Mesenchymal stem cell (in vitro differentiated cells and primary cell): ENCODE results near the gene LIPM.

ENCODE experiments used
- DNase-seq: peaks from one replicate; pipeline ENCODE4 v3.0.0-alpha.2; 2013
- H2AFZ ChIP-seq: one replicate; pipeline ENCODE4 v1.6.1; 2013; ENCODE audit warnings: low read depth, mild to moderate bottlenecking, control low read depth, inconsistent platforms, low read length, moderate library complexity
- H2AK5ac ChIP-seq: 2 replicates; pipeline ENCODE4 v1.6.1; 2013; ENCODE audit warnings: low read length, moderate library complexity, mild to moderate bottlenecking, inconsistent platforms; ENCODE audit not compliant: severe bottlenecking
- H2BK120ac ChIP-seq: one replicate; pipeline ENCODE4 v1.6.1; 2013; ENCODE audit warnings: low read depth, mild to moderate bottlenecking, inconsistent platforms, low read length, moderate library complexity
- H2BK12ac ChIP-seq, 2 experiments: one replicate each; pipeline ENCODE4 v1.6.1; 2013; ENCODE audit warnings: inconsistent platforms in 2 of 2, low read length in 2 of 2, mild to moderate bottlenecking in 2 of 2, moderate library complexity in 2 of 2, control low read depth in 1 of 2
- H2BK15ac ChIP-seq: one replicate; pipeline ENCODE4 v1.6.1; 2013; ENCODE audit warnings: mild to moderate bottlenecking, low read depth, inconsistent platforms; ENCODE audit not compliant: poor library complexity, severe bottlenecking
- H2BK5ac ChIP-seq: 2 replicates; pipeline ENCODE4 v1.6.1; 2013; ENCODE audit warnings: low read depth, mild to moderate bottlenecking, low read length, control low read depth, inconsistent platforms; ENCODE audit not compliant: poor library complexity, severe bottlenecking
- H3K14ac ChIP-seq, 2 experiments: one replicate each; pipeline ENCODE4 v1.6.1; 2013; ENCODE audit warnings: inconsistent platforms in 2 of 2, low read length in 2 of 2, control low read depth in 1 of 2, mild to moderate bottlenecking in 1 of 2, moderate library complexity in 1 of 2
- H3K18ac ChIP-seq, 2 experiments: one replicate each; pipeline ENCODE4 v1.6.1; 2013; ENCODE audit warnings: inconsistent platforms in 2 of 2, low read length in 2 of 2, control low read depth in 1 of 2, low read depth in 1 of 2, mild to moderate bottlenecking in 1 of 2
- H3K23ac ChIP-seq, 2 experiments: one replicate each; pipeline ENCODE4 v1.6.1; 2013; ENCODE audit warnings: inconsistent platforms in 2 of 2, low read length in 2 of 2, mild to moderate bottlenecking in 2 of 2, moderate library complexity in 2 of 2, control low read depth in 1 of 2
- H3K27ac ChIP-seq: 2 replicates; pipeline ENCODE4 v1.5.1; 2013; ENCODE audit warnings: mild to moderate bottlenecking, moderate library complexity, low read length, control low read depth, inconsistent platforms; ENCODE audit not compliant: poor library complexity, severe bottlenecking
- H3K27me3 ChIP-seq, 2 experiments: 2 replicates each; pipeline versions ENCODE4 v1.6.1 to v1.7.0; 2013; ENCODE audit warnings: low read length in 2 of 2, mild to moderate bottlenecking in 2 of 2, moderate library complexity in 2 of 2, control low read depth in 1 of 2, inconsistent platforms in 1 of 2; ENCODE audit not compliant: control insufficient read depth in 1 of 2, insufficient read depth in 1 of 2
- H3K36me3 ChIP-seq, 2 experiments: 2 replicates each; pipeline versions ENCODE4 v1.6.1 to v1.7.0; 2013; ENCODE audit warnings: low read length in 2 of 2, control low read depth in 1 of 2, inconsistent platforms in 1 of 2, low read depth in 1 of 2, mild to moderate bottlenecking in 1 of 2; ENCODE audit not compliant: insufficient read depth in 2 of 2, control insufficient read depth in 1 of 2
- H3K4ac ChIP-seq, 2 experiments: one replicate each; pipeline ENCODE4 v1.6.1; 2013; ENCODE audit warnings: inconsistent platforms in 2 of 2, low read length in 2 of 2, mild to moderate bottlenecking in 2 of 2, moderate library complexity in 2 of 2, control low read depth in 1 of 2, low read depth in 1 of 2
- H3K4me1 ChIP-seq: 2 replicates; pipeline ENCODE4 v1.6.1; 2013; ENCODE audit warnings: low read depth, low read length, control low read depth; ENCODE audit not compliant: control insufficient read depth, insufficient read depth
- H3K4me2 ChIP-seq: 2 replicates; pipeline ENCODE4 v1.6.1; 2013; ENCODE audit warnings: low read length, mild to moderate bottlenecking, inconsistent platforms; ENCODE audit not compliant: poor library complexity, severe bottlenecking
- H3K4me3 ChIP-seq, 2 experiments: 2 replicates each; pipeline versions ENCODE4 v1.5.1 to v1.7.0; 2013; ENCODE audit warnings: low read length in 2 of 2, mild to moderate bottlenecking in 2 of 2, control low read depth in 1 of 2, low read depth in 1 of 2; ENCODE audit not compliant: insufficient read depth in 1 of 2
- H3K79me1 ChIP-seq: replicated peaks from 2 replicates; pipeline ENCODE4 v1.6.1; 2013; ENCODE audit warnings: mild to moderate bottlenecking, control low read depth, low read length, inconsistent platforms; ENCODE audit not compliant: poor library complexity, severe bottlenecking
- H3K9ac ChIP-seq: 2 replicates; pipeline ENCODE4 v1.7.0; 2013; ENCODE audit warnings: mild to moderate bottlenecking, low read length, moderate library complexity
- H3K9me3 ChIP-seq: 2 replicates; pipeline ENCODE4 v1.7.0; 2013; ENCODE audit warnings: mild to moderate bottlenecking, low read length; ENCODE audit not compliant: control insufficient read depth
- H4K8ac ChIP-seq: one replicate; pipeline ENCODE4 v1.6.1; 2013; ENCODE audit warnings: inconsistent platforms, mild to moderate bottlenecking, low read length, moderate library complexity
- H4K91ac ChIP-seq: one replicate; pipeline ENCODE4 v1.6.1; 2013; ENCODE audit warnings: mild to moderate bottlenecking, low read length, inconsistent platforms
- WGBS: methylation state at CpG from one replicate; pipeline ENCODE4 v1.1.7; 2013; ENCODE audit warnings: mixed read lengths; 5-methylcytosine and 5-hydroxymethylcytosine counted together

LIPM gene

GRCh38 chr10:88765816-88766215, 36.7 kb upstream of the LIPM start:
- Histone ChIP-seq H2AFZ (no peak overlapping the region), H3K9me3 (no peaks in the 10 kb centered on the region), H3K23ac (no peak overlapping the region), H3K36me3 (no peaks in the 10 kb centered on the region), H3K79me1 (no peaks in the 10 kb centered on the region), H3K18ac (no peak overlapping the region), H4K91ac (no peak overlapping the region), H3K4ac (no peak overlapping the region), H3K27me3 (no peaks in the 10 kb centered on the region), H2BK12ac (no peak overlapping the region), H3K4me1 (no peaks in the 10 kb centered on the region), H3K4me3 (no peak overlapping the region), H2BK5ac (no peak overlapping the region), H2BK15ac (no peak overlapping the region), H4K8ac (no peak overlapping the region), H2BK120ac (no peak overlapping the region), H2AK5ac (no peak overlapping the region), H3K27ac (no peak overlapping the region), H3K14ac (no peak overlapping the region), H3K9ac (no peak overlapping the region), H3K4me2 (no peak overlapping the region)
- no peak for DNase-seq
- no CpG with 5 or more reads among the region's 1 CpG for WGBS

DNA sequence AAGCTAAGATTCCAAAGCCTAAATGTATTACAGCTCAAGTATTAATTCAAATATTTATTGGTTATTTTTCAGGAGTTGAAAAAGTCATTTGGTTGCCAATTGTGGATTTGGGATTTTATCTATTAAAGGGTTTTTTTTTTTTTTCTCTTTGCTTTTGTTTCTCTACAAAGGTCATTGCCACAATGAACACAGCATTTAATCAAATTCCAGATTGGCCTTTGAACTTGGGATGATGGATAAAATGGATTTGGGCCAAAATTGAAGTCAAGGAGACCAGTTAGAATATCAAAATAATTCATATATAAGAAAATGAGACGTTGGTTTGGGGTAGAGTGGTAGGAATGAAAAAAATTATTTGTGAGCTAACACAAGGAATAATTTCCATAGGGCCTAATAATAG, 33.1 kb upstream of the LIPM start:
- no peak for DNase-seq
- Histone ChIP-seq H3K27me3 (no peaks in the 10 kb centered on the region), H3K79me1 (no peaks in the 10 kb centered on the region), H4K8ac (no peak overlapping the region), H3K18ac (no peak overlapping the region), H3K23ac (no peak overlapping the region), H2BK5ac (no peak overlapping the region), H3K27ac (no peak overlapping the region), H2BK12ac (no peak overlapping the region), H4K91ac (no peak overlapping the region), H3K36me3 (no peaks in the 10 kb centered on the region), H3K4me2 (no peak overlapping the region), H2AK5ac (no peak overlapping the region), H3K4ac (no peak overlapping the region), H3K4me3 (no peak overlapping the region), H3K14ac (no peak overlapping the region), H3K4me1 (no peaks in the 10 kb centered on the region), H2AFZ (no peak overlapping the region), H2BK15ac (no peak overlapping the region), H3K9me3 (peaks cover 6% of the 10 kb centered on the region), H3K9ac (no peak overlapping the region), H2BK120ac (no peak overlapping the region)
- 80% methylated on average over 1 of the region's 1 CpG for WGBS

DNA sequence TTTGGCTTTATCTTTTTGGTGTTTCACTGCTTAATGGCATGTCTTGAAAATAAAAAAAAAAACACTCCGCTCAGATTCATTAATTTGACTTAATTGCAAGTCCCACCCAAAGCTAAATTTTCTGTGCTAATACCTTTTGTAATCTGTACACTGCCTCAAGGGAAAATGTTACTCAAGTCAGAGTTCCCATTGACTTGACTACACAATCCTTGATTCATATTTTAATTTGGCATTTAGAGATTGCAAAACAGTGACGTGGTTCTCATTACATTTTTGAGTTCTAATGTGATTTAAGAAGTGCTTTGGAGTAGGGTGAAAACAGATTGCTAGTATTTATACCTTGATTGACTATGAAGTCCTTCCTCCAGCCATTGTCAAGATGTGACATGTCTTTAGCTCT, 21.3 kb upstream of the LIPM start:
- Histone ChIP-seq H3K36me3 (no peaks in the 10 kb centered on the region), H3K18ac (no peak overlapping the region), H2AFZ (no peak overlapping the region), H3K9ac (no peak overlapping the region), H3K4me2 (no peak overlapping the region), H3K4me1 (no peaks in the 10 kb centered on the region), H4K8ac (no peak overlapping the region), H3K4ac (no peak overlapping the region), H2BK5ac (no peak overlapping the region), H2BK15ac (no peak overlapping the region), H2AK5ac (no peak overlapping the region), H3K27me3 (no peaks in the 10 kb centered on the region), H3K4me3 (no peak overlapping the region), H2BK120ac (no peak overlapping the region), H3K14ac (no peak overlapping the region), H2BK12ac (no peak overlapping the region), H3K79me1 (no peaks in the 10 kb centered on the region), H3K23ac (no peak overlapping the region), H3K27ac (no peak overlapping the region), H4K91ac (no peak overlapping the region), H3K9me3 (no peaks in the 10 kb centered on the region)
- no peak for DNase-seq
- 85% methylated on average over 2 of the region's 2 CpGs for WGBS

- no peaks in the 10 kb centered on the region for H3K4me1 ChIP-seq
- no peak overlapping the region for H2BK15ac ChIP-seq
- WGBS, result no CpG with 5 or more reads among the region's 3 CpGs
Measured at GRCh38 chr10:88782222-88782621, 20.3 kb upstream of the LIPM start.

More at GRCh38 chr10:88782222-88782621, 20.3 kb upstream of the LIPM start:
- no peak overlapping the region for H2BK12ac ChIP-seq
- H2AFZ ChIP-seq, result no peak overlapping the region
- H3K4me2 ChIP-seq, result no peak overlapping the region
- no peaks in the 10 kb centered on the region for H3K9me3 ChIP-seq
- H3K36me3 ChIP-seq, result no peaks in the 10 kb centered on the region
- H3K14ac ChIP-seq, result no peak overlapping the region
- no peak overlapping the region for H2BK120ac ChIP-seq
- no peak overlapping the region for H2BK5ac ChIP-seq
- H3K27ac ChIP-seq, result no peak overlapping the region
- H3K27me3 ChIP-seq, result no peaks in the 10 kb centered on the region
- no peak overlapping the region for H3K9ac ChIP-seq
- no peak overlapping the region for H3K23ac ChIP-seq
- no peak overlapping the region for H4K91ac ChIP-seq
- no peak for DNase-seq
- H4K8ac ChIP-seq, result no peak overlapping the region
- no peak overlapping the region for H3K18ac ChIP-seq
- H3K4ac ChIP-seq, result no peak overlapping the region
- H2AK5ac ChIP-seq, result no peak overlapping the region
- no peaks in the 10 kb centered on the region for H3K79me1 ChIP-seq
- H3K4me3 ChIP-seq, result no peak overlapping the region
